ENCODE results near the gene SYNE4. TPM values are rescaled to one million over a fixed set of nuclear protein-coding genes. Genes with fewer than 3 reads are reported as not detected.

SYNE4 gene
- total RNA-seq, 1 donor from 2014 or later: 2.0 TPM

DNA sequence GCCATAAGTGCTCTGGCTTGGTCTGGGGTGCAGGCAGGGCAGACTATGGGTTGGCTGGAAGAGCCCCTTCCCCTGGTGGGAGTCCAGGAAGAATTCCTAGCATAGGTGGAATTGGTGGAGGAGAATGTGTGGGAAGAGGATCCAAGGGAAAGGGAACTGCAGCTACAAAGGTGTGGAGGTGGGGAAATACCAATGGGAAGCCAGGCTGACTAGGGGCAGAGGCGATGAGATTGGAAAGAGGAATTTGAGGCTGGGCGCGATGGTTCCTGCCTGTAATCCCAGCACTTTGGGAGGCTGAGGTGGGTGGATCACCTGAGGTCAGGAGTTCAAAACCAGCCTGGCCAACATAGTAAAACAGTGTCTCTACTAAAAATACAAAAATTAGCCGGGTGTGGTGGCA is 18.5 kb downstream of the SYNE4 start:
- peaks cover 6% of the 10 kb centered on the region for H3K4me1 Mint-ChIP-seq (ENCODE audit: low read depth, unreplicated experiment)
- H3K36me3 Mint-ChIP-seq (ENCODE audit: unreplicated experiment): peaks cover 3% of the 10 kb centered on the region
- H3K9me3 Mint-ChIP-seq (ENCODE audit: unreplicated experiment): peaks cover 8% of the 10 kb centered on the region
- TF ChIP-seq, protein P1, sequence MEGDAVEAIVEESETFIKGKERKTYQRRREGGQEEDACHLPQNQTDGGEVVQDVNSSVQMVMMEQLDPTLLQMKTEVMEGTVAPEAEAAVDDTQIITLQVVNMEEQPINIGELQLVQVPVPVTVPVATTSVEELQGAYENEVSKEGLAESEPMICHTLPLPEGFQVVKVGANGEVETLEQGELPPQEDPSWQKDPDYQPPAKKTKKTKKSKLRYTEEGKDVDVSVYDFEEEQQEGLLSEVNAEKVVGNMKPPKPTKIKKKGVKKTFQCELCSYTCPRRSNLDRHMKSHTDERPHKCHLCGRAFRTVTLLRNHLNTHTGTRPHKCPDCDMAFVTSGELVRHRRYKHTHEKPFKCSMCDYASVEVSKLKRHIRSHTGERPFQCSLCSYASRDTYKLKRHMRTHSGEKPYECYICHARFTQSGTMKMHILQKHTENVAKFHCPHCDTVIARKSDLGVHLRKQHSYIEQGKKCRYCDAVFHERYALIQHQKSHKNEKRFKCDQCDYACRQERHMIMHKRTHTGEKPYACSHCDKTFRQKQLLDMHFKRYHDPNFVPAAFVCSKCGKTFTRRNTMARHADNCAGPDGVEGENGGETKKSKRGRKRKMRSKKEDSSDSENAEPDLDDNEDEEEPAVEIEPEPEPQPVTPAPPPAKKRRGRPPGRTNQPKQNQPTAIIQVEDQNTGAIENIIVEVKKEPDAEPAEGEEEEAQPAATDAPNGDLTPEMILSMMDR (IDR thresholded peaks at IDR 0.05; ENCODE audit: partially characterized antibody, unreplicated experiment): no peak
- no peak overlapping the region for H3K27ac Mint-ChIP-seq (ENCODE audit: unreplicated experiment)
- H3K27me3 Mint-ChIP-seq (ENCODE audit: unreplicated experiment): peaks cover 14% of the 10 kb centered on the region
- no peak overlapping the region for H3K4me3 Mint-ChIP-seq (ENCODE audit: unreplicated experiment)
- no peak for DNase-seq

- H3K9me3 Mint-ChIP-seq (ENCODE audit: unreplicated experiment): peaks cover 6% of the 10 kb centered on the region
- peaks cover 6% of the 10 kb centered on the region for H3K4me1 Mint-ChIP-seq (ENCODE audit: low read depth, unreplicated experiment)
- peaks cover 15% of the 10 kb centered on the region for H3K27me3 Mint-ChIP-seq (ENCODE audit: unreplicated experiment)
These were observed 19.8 kb downstream of the SYNE4 start for GRCh38 chr19:35988824-35989223.

DNA sequence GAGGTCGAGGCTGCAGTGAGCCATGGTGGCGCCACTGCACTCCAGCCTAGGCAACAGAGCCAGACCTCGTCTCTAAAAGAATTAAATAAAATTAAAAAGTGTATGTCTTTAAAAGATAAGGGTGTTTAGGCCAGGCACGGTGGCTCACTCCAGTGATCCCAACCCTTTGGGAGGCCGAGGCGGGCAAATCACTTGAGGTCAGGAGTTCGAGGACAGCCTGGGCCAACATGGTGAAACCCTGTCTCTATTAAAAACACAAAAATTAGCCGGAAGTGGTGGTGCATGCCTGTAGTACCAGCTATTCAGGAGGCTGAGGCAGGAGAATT is 21.1 kb downstream of the SYNE4 start:
- TF ChIP-seq, protein P1 (IDR thresholded peaks at IDR 0.05; ENCODE audit: partially characterized antibody, unreplicated experiment): no peak
- peaks cover 5% of the 10 kb centered on the region for H3K36me3 Mint-ChIP-seq (ENCODE audit: unreplicated experiment)
- H3K27me3 Mint-ChIP-seq (ENCODE audit: unreplicated experiment): peaks cover 15% of the 10 kb centered on the region
- H3K9me3 Mint-ChIP-seq (ENCODE audit: unreplicated experiment): peaks cover 6% of the 10 kb centered on the region
- peak overlapping the region; percentile 38 for H3K4me3 Mint-ChIP-seq (ENCODE audit: unreplicated experiment)
- no peak for DNase-seq
- H3K4me1 Mint-ChIP-seq (ENCODE audit: low read depth, unreplicated experiment): peaks cover 6% of the 10 kb centered on the region
- H3K27ac Mint-ChIP-seq (ENCODE audit: unreplicated experiment): no peak overlapping the region

More at GRCh38 chr19:35988824-35989223, 19.8 kb downstream of the SYNE4 start:
- Mint-ChIP-seq H3K4me3 (ENCODE audit: unreplicated experiment) (no peak overlapping the region), H3K27ac (ENCODE audit: unreplicated experiment) (no peak overlapping the region), H3K36me3 (ENCODE audit: unreplicated experiment) (peaks cover 5% of the 10 kb centered on the region)
- TF ChIP-seq, protein P1 (IDR thresholded peaks at IDR 0.05; ENCODE audit: partially characterized antibody, unreplicated experiment): no peak
- DNase-seq: no peak

DNA sequence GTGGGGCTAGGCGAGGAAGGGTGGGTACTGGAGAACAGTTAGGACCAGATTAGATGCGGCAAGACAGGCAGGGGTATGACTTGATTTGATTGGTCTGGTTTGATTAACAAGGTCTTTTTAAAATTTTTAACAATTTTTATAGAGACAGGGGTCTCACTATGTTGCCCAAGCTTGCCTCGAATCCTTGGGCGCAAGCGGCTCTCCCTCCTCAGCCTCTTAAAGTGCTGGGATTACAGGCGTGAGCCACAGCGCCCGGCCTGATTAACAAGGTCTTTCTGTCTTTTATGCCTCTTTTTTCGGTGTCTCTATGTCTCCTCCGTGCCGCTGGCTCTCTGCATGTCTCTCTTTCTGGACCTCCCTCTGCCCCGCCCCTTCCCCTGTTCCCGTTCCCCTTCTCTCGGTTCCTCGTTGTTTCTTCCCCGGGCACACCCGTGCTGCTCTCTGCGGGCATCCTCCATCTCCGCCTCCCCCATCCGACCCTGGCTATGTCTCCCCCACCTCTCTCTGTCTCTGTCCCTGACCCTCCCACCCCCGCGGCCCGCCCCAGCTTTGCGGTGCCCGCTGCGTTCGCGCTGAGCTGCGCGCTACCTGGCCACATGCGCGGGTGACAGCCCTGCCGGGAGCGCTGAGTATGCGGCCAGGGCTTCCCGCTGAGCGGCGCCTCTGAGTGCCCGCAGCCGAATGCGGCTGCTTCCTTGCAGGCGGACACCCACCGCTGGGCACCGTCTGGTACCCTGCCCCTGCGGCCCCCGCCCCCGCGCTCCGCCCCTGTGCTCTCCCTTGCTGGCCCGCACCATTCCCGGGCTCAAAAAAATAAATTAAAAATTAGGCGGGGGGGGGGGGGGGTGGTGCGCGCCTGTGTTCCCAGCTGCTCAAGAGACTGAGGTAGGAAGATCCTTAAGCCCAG is 21.7 kb downstream of the SYNE4 start:
- peaks cover 5% of the 10 kb centered on the region for H3K36me3 Mint-ChIP-seq (ENCODE audit: unreplicated experiment)
- H3K4me3 Mint-ChIP-seq (ENCODE audit: unreplicated experiment): peak overlapping the region; percentile 84
- TF ChIP-seq, protein P1 (IDR thresholded peaks at IDR 0.05; ENCODE audit: partially characterized antibody, unreplicated experiment): no peak
- H3K27ac Mint-ChIP-seq (ENCODE audit: unreplicated experiment): peak overlapping the region; percentile 82
- H3K9me3 Mint-ChIP-seq (ENCODE audit: unreplicated experiment): peaks cover 6% of the 10 kb centered on the region
- peaks cover 18% of the 10 kb centered on the region for H3K27me3 Mint-ChIP-seq (ENCODE audit: unreplicated experiment)
- peak; percentile 71 for DNase-seq
- H3K4me1 Mint-ChIP-seq (ENCODE audit: low read depth, unreplicated experiment): peaks cover 6% of the 10 kb centered on the region

DNA sequence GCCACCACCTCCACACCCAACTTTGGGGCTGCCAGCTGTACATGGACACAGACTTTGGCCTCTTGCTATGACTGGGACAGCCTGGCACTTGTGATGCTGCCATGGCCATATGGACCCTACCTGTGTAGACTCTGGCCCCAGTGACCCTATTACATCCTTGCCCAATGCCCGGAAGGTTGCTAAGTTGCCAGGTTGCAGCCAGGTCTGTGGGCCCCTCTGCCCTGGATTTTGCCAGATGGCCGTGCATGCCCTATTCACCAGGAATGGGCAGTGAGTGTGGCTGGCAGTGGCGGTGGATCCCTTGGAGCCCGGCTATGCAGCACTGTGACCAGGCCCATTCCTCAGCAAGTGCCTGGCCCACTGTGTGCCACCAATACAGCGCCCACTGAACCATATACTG is 22.5 kb downstream of the SYNE4 start:
- Mint-ChIP-seq H3K36me3 (ENCODE audit: unreplicated experiment) (peaks cover 5% of the 10 kb centered on the region), H3K9me3 (ENCODE audit: unreplicated experiment) (peaks cover 6% of the 10 kb centered on the region), H3K27me3 (ENCODE audit: unreplicated experiment) (peaks cover 20% of the 10 kb centered on the region), H3K4me3 (ENCODE audit: unreplicated experiment) (no peak overlapping the region), H3K27ac (ENCODE audit: unreplicated experiment) (no peak overlapping the region), H3K4me1 (ENCODE audit: low read depth, unreplicated experiment) (peaks cover 2% of the 10 kb centered on the region)
- DNase-seq: no peak
- TF ChIP-seq, protein P1 (IDR thresholded peaks at IDR 0.05; ENCODE audit: partially characterized antibody, unreplicated experiment): no peak

Data from glutamatergic neuron (in vitro differentiated cells).